SU-DHL-6 (cell line): Measurements from ENCODE around the gene SYTL4.

Experiments used
- H2AFZ ChIP-seq: fragments of 200-600 bp; sonication (generic); 2 replicates; pipeline ENCODE4 v1.6.1; 2014; ENCODE audit warnings: low read depth, mild to moderate bottlenecking, moderate library complexity, mixed read lengths, antibody characterized with exemption, low read length; ENCODE audit not compliant: severe bottlenecking
- H3F3A ChIP-seq: fragments of 200-600 bp; shearing (Covaris generic); 2 replicates; pipeline ENCODE4 v1.6.0; 2016; ENCODE audit warnings: antibody characterized with exemption, mild to moderate bottlenecking; ENCODE audit not compliant: insufficient read depth
- H3K27ac ChIP-seq: fragments of 200-600 bp; sonication (generic); 2 replicates; pipeline ENCODE4 v1.5.1; 2016; ENCODE audit warnings: low read depth, mild to moderate bottlenecking, low read length, moderate library complexity, mixed read lengths
- H3K27me3 ChIP-seq: fragments of 200-600 bp; sonication (generic), shearing (Covaris generic); 2 replicates; pipeline ENCODE4 v1.6.0; 2014; ENCODE audit warnings: mild to moderate bottlenecking, low read length
- H3K36me3 ChIP-seq: fragments of 200-600 bp; sonication (generic); 2 replicates; pipeline ENCODE4 v1.6.1; 2014; ENCODE audit warnings: mild to moderate bottlenecking, low read length, mixed read lengths
- H3K4me2 ChIP-seq: fragments of 300-600, 200-600 bp; shearing (Covaris generic), sonication (generic); 2 replicates; pipeline ENCODE4 v1.6.0; 2014; ENCODE audit warnings: low read length, low read depth, mild to moderate bottlenecking; ENCODE audit not compliant: poor library complexity, severe bottlenecking
- H3K4me3 ChIP-seq: fragments of 200-600 bp; sonication (generic); 2 replicates; pipeline ENCODE4 v1.5.1; 2014; ENCODE audit warnings: antibody characterized with exemption, low read length, mild to moderate bottlenecking, mixed read lengths; ENCODE audit not compliant: insufficient read depth, poor library complexity, severe bottlenecking
- H3K79me2 ChIP-seq: fragments of 200-600 bp; sonication (generic); 2 replicates; pipeline ENCODE4 v1.6.1; 2014; ENCODE audit warnings: mild to moderate bottlenecking, low read length, moderate library complexity; ENCODE audit not compliant: insufficient read depth
- H3K9ac ChIP-seq: fragments of 200-600 bp; sonication (generic); 2 replicates; pipeline ENCODE4 v1.7.0; 2014; ENCODE audit warnings: mild to moderate bottlenecking, low read length
- H3K9me2 ChIP-seq: fragments of 200-600 bp; sonication (generic); replicated peaks from 2 replicates; pipeline ENCODE4 v1.6.1; 2014; ENCODE audit warnings: low read length; ENCODE audit not compliant: insufficient read depth
- H3K9me3 ChIP-seq: fragments of 200-600 bp; sonication (generic); 2 replicates; pipeline ENCODE4 v1.6.1; 2014; ENCODE audit warnings: low read length, mixed read lengths; ENCODE audit not compliant: insufficient read depth
- H4K20me1 ChIP-seq: fragments of 200-600 bp; sonication (generic); 2 replicates; pipeline ENCODE4 v1.6.1; 2014; ENCODE audit warnings: low read depth, mild to moderate bottlenecking, antibody characterized with exemption, low read length, moderate library complexity, mixed read lengths
- CTCF ChIP-seq: fragments of 200-600 bp; sonication (generic); IDR thresholded peaks from one replicate; pipeline ENCODE4 v1.5.1; 2017; ENCODE audit warnings: antibody characterized with exemption, mild to moderate bottlenecking, low read length, moderate library complexity; ENCODE audit not compliant: insufficient read depth, poor library complexity, severe bottlenecking
- EZH2phosphoT487 ChIP-seq: fragments of 200-600 bp; sonication (generic), shearing (Covaris generic); conservative IDR thresholded peaks from 2 replicates; pipeline ENCODE4 v1.6.1; 2018; ENCODE audit warnings: mild to moderate bottlenecking, antibody characterized with exemption, low read length, moderate library complexity, mixed read lengths

The SYTL4 gene

GRCh38 chrX:100685284-100685996 is 46.5 kb downstream of the SYTL4 start:
- H3K9me2 ChIP-seq, result no peaks in the 10 kb centered on the region
- H3K27me3 ChIP-seq, result no peaks in the 10 kb centered on the region
- no peaks in the 10 kb centered on the region for H3K9me3 ChIP-seq
- no peaks in the 10 kb centered on the region for H3K79me2 ChIP-seq
- H3K4me3 ChIP-seq, result no peak overlapping the region
- H3K36me3 ChIP-seq, result no peaks in the 10 kb centered on the region
- H4K20me1 ChIP-seq, result no peaks in the 10 kb centered on the region
- no peak overlapping the region for H3K27ac ChIP-seq
- no peaks in the 10 kb centered on the region for H3F3A ChIP-seq
- no peak overlapping the region for H2AFZ ChIP-seq
- TF ChIP-seq EZH2phosphoT487, result no peak
- TF ChIP-seq CTCF, result peak; percentile 55
- H3K4me2 ChIP-seq, result no peak overlapping the region
- no peak overlapping the region for H3K9ac ChIP-seq

DNA sequence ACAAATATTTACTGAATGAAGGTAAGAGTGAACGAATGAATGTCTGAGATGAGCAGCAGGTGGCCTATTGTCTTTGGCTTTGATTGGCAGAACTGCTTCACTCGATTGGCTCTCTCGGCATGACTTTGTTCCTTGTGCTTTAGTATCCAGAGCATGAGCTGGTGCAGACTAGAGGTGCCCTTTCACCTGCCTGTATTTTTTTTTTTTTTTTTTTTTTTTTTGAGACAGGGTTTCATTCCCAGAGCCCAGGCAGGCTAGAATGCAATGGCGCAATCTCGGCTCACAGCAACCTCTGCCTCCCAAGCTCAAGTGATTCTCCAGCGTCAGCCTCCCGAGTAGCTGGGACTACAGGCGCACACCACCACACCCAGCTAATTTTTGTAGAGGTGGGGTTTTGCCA is 49.0 kb downstream of the SYTL4 start:
- H2AFZ ChIP-seq, result no peak overlapping the region
- H3K27ac ChIP-seq, result no peak overlapping the region
- no peaks in the 10 kb centered on the region for H4K20me1 ChIP-seq
- TF ChIP-seq EZH2phosphoT487 (no peak), CTCF (no peak)
- H3K27me3 ChIP-seq, result no peaks in the 10 kb centered on the region
- H3K79me2 ChIP-seq, result no peaks in the 10 kb centered on the region
- H3F3A ChIP-seq, result no peaks in the 10 kb centered on the region
- H3K9me2 ChIP-seq, result no peaks in the 10 kb centered on the region
- H3K36me3 ChIP-seq, result no peaks in the 10 kb centered on the region
- no peak overlapping the region for H3K4me3 ChIP-seq
- H3K9me3 ChIP-seq, result no peaks in the 10 kb centered on the region
- no peak overlapping the region for H3K9ac ChIP-seq
- no peak overlapping the region for H3K4me2 ChIP-seq

GRCh38 chrX:100681599-100681998 is 50.3 kb downstream of the SYTL4 start:
- H3K79me2 ChIP-seq, result no peaks in the 10 kb centered on the region

More at GRCh38 chrX:100681599-100681998, 50.3 kb downstream of the SYTL4 start:
- Histone ChIP-seq H3F3A (no peaks in the 10 kb centered on the region), H3K4me3 (no peak overlapping the region), H3K36me3 (no peaks in the 10 kb centered on the region), H3K9ac (no peak overlapping the region), H3K9me2 (no peaks in the 10 kb centered on the region), H3K27ac (no peak overlapping the region), H3K4me2 (no peak overlapping the region), H3K9me3 (no peaks in the 10 kb centered on the region), H2AFZ (no peak overlapping the region), H4K20me1 (no peaks in the 10 kb centered on the region), H3K27me3 (no peaks in the 10 kb centered on the region)
- TF ChIP-seq CTCF (no peak), EZH2phosphoT487 (no peak)
